ENCODE data around the gene TRAM2.

DNA sequence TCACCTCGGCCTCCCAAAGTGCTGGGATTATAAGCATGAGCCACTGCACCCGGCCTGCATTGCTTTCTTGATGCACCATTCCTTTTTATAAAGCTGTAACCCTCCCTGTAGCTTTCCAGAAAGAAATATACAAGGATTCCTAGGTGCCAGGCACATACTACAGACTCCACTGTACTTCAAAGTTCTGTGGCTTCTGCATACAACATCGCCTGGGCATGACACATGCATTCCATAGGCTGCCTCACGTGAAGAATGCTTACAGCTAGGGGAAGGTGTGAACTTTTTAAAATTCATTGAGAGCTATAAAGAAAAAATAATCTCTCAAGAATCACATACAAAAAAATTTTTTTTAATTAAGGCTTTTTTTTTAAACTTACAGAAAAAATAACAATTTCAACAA lies 50.2 kb downstream of the TRAM2 start:
- TF ChIP-seq, protein P1, sequence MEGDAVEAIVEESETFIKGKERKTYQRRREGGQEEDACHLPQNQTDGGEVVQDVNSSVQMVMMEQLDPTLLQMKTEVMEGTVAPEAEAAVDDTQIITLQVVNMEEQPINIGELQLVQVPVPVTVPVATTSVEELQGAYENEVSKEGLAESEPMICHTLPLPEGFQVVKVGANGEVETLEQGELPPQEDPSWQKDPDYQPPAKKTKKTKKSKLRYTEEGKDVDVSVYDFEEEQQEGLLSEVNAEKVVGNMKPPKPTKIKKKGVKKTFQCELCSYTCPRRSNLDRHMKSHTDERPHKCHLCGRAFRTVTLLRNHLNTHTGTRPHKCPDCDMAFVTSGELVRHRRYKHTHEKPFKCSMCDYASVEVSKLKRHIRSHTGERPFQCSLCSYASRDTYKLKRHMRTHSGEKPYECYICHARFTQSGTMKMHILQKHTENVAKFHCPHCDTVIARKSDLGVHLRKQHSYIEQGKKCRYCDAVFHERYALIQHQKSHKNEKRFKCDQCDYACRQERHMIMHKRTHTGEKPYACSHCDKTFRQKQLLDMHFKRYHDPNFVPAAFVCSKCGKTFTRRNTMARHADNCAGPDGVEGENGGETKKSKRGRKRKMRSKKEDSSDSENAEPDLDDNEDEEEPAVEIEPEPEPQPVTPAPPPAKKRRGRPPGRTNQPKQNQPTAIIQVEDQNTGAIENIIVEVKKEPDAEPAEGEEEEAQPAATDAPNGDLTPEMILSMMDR (IDR thresholded peaks at IDR 0.05) = no peak
- TF ChIP-seq POLR2A (IDR thresholded peaks at IDR 0.05) (no peak), POLR2AphosphoS5 (IDR thresholded peaks at IDR 0.05) (no peak), EP300 (IDR thresholded peaks at IDR 0.05) (no peak)
